Cardiac fibroblast (primary cell): ENCODE results near the gene KRT73.
"Not testable (repeated sequence)": the region's sequence is repeated elsewhere in the genome, so short reads cannot be mapped to it uniquely, and the experiment has no call there.

Experiments used
- DNase-seq, 2 donors: peaks; one replicate each; pipeline versions ENCODE4 v3.0.0 to v3.0.0-alpha.2; 2010; ENCODE audit warnings: low read depth in 2 of 2
- H3K4me3 ChIP-seq, 2 donors: replicated peaks in 1 of 2; 1 replicate in 1 of 2; 2 replicates in 1 of 2; pipeline ENCODE4 v1.5.1; 2011; ENCODE audit warnings: low read depth in 2 of 2, low read length in 2 of 2, mild to moderate bottlenecking in 2 of 2, moderate library complexity in 1 of 2
- CTCF ChIP-seq: IDR thresholded peaks from one replicate; pipeline ENCODE4 v1.5.1; 2011; ENCODE audit warnings: low read depth, mild to moderate bottlenecking, low read length, inconsistent platforms

Gene KRT73

GRCh38 chr12:52600475-52600874, 17.9 kb downstream of the KRT73 start:
- TF ChIP-seq CTCF: no peak
- H3K4me3 ChIP-seq: no peak overlapping the region
- DNase-seq: no peak

- H3K4me3 ChIP-seq: no peak overlapping the region
- TF ChIP-seq CTCF: no peak
- no peak for DNase-seq
Observed at GRCh38 chr12:52600071-52600470, 18.3 kb downstream of the KRT73 start.

- DNase-seq: no peak
- TF ChIP-seq CTCF: no peak
- no peak overlapping the region for H3K4me3 ChIP-seq
Observed at GRCh38 chr12:52598966-52599365, 19.4 kb downstream of the KRT73 start.

- not testable (repeated sequence) for DNase-seq, H3K4me3 ChIP-seq
Observed at GRCh38 chr12:52594237-52594636, 24.1 kb downstream of the KRT73 start.

- no peak for DNase-seq
- H3K4me3 ChIP-seq: no peak overlapping the region
- TF ChIP-seq CTCF: no peak
Observed at GRCh38 chr12:52591521-52591920, 26.8 kb downstream of the KRT73 start.

GRCh38 chr12:52590021-52590420, 28.3 kb downstream of the KRT73 start:
- H3K4me3 ChIP-seq: no peak overlapping the region
- no peak for DNase-seq
- TF ChIP-seq CTCF: no peak

GRCh38 chr12:52587563-52587962, 30.8 kb downstream of the KRT73 start:
- no peak overlapping the region for H3K4me3 ChIP-seq
- DNase-seq: no peak
- no peak for TF ChIP-seq CTCF
